HepG2 (cell line): ENCODE data around the gene KLF11. TPM values are rescaled to one million over a fixed set of nuclear protein-coding genes. Genes with fewer than 3 reads are reported as not detected.

Experiments
- CENPX ChIP-seq: sonication (generic); formaldehyde crosslinking; IDR thresholded peaks from 2 replicates; pipeline ENCODE4 v1.9.0; 2021; ENCODE audit warnings: mild to moderate bottlenecking, missing genetic modification reagents, moderate library complexity
- ELF1 ChIP-seq: sonication (generic); formaldehyde crosslinking; IDR thresholded peaks from 2 replicates; pipeline ENCODE4 v1.4.0; 2020; ENCODE audit warnings: missing genetic modification reagents
- FIP1L1 ChIP-seq: fragments of 200-400 bp; formaldehyde crosslinking; IDR thresholded peaks from 2 replicates; pipeline ENCODE4 v1.6.1; 2018; ENCODE audit warnings: low read depth, mild to moderate bottlenecking, low read length, moderate library complexity, borderline replicate concordance; ENCODE audit not compliant: insufficient read depth
- GATAD1 ChIP-seq: IDR thresholded peaks from 2 replicates; pipeline ENCODE4 v1.6.1; 2016; ENCODE audit warnings: missing genetic modification reagents, missing compliant biosample characterization
- GMEB1 ChIP-seq: sonication (generic); formaldehyde crosslinking; IDR thresholded peaks from 2 replicates; pipeline ENCODE4 v1.5.1; 2020; ENCODE audit warnings: missing genetic modification reagents, mild to moderate bottlenecking, borderline replicate concordance
- HDAC6 ChIP-seq: fragments of 200-600 bp; sonication (generic); IDR thresholded peaks from 2 replicates; pipeline ENCODE4 v1.7.0; 2017; ENCODE audit warnings: mild to moderate bottlenecking, antibody characterized with exemption, low read length, low read depth
- HMGXB4 ChIP-seq, 2 experiments: sonication (generic) in 1 of 2; formaldehyde crosslinking in 1 of 2; IDR thresholded peaks; 2 replicates each; pipeline versions ENCODE4 v1.4.0 to v1.6.1; 2018 to 2020; ENCODE audit warnings: missing genetic modification reagents in 2 of 2, borderline replicate concordance in 1 of 2, low read depth in 1 of 2, mild to moderate bottlenecking in 1 of 2, missing biosample characterization in 1 of 2
- JARID2 ChIP-seq: sonication (generic); formaldehyde crosslinking; IDR thresholded peaks from 2 replicates; pipeline ENCODE4 v1.8.1; 2023; ENCODE audit warnings: missing genetic modification reagents, inconsistent platforms; ENCODE audit not compliant: insufficient replicate concordance
- MAFG ChIP-seq: sonication (generic); formaldehyde crosslinking; IDR thresholded peaks from 2 replicates; pipeline ENCODE4 v1.5.1; 2020; ENCODE audit warnings: mild to moderate bottlenecking, missing genetic modification reagents
- PLSCR1 ChIP-seq: sonication (generic); formaldehyde crosslinking; IDR thresholded peaks from 2 replicates; pipeline ENCODE4 v1.5.0; 2020; ENCODE audit warnings: missing genetic modification reagents, mild to moderate bottlenecking, borderline replicate concordance
- TFDP2 ChIP-seq: sonication (generic); formaldehyde crosslinking; IDR thresholded peaks from 2 replicates; pipeline ENCODE4 v1.4.0; 2020; ENCODE audit warnings: missing genetic modification reagents
- U2AF2 ChIP-seq: fragments of 200-400 bp; formaldehyde crosslinking; IDR thresholded peaks from 2 replicates; pipeline ENCODE4 v1.6.1; 2017; ENCODE audit warnings: low read depth, mild to moderate bottlenecking, low read length
- ZBTB33 ChIP-seq: sonication (generic); formaldehyde crosslinking; IDR thresholded peaks from 2 replicates; pipeline ENCODE4 v1.4.0; 2020; ENCODE audit warnings: missing genetic modification reagents
- ZNF251 ChIP-seq: sonication (generic); formaldehyde crosslinking; IDR thresholded peaks from 2 replicates; pipeline ENCODE4 v1.9.0; 2021; ENCODE audit warnings: mild to moderate bottlenecking, missing genetic modification reagents
- ZNF280D ChIP-seq: sonication (generic); formaldehyde crosslinking; IDR thresholded peaks from 2 replicates; pipeline ENCODE4 v1.5.1; 2020; ENCODE audit warnings: mild to moderate bottlenecking, missing genetic modification reagents
- ZNF354B ChIP-seq: sonication (generic); formaldehyde crosslinking; IDR thresholded peaks from 2 replicates; pipeline ENCODE4 v1.8.0; 2022; ENCODE audit warnings: mild to moderate bottlenecking, missing genetic modification reagents
- ZNF775 ChIP-seq: sonication (generic); formaldehyde crosslinking; IDR thresholded peaks from 2 replicates; pipeline ENCODE4 v1.4.0; 2020; ENCODE audit warnings: missing genetic modification reagents, mild to moderate bottlenecking, moderate library complexity, borderline replicate concordance
- polyA plus RNA-seq, 8 experiments: library from polyadenylated mRNA; depleted of rRNA in 3 of 8; stranded (reverse) in 7 of 8; unstranded in 1 of 8; fragments of >200 nt; fragmentation: Illumina TruSeq in 4 of 8; extraction: Trizol in 4 of 8; gene quantifications; 2 replicates each; pipeline versions ENCODE4 v1.2.1 to v1.2.3, GENCODE V29; 2011 to 2016; ENCODE audit warnings: low read depth in 4 of 8, missing spikeins in 1 of 8, mixed read lengths in 1 of 8; ENCODE audit not compliant: insufficient read depth in 1 of 8
- total RNA-seq, 5 experiments: library from RNA; depleted of rRNA; stranded (reverse); fragments of >200 nt; fragmentation: Illumina TruSeq; extraction: Trizol; gene quantifications; 2 replicates each; pipeline ENCODE4 v1.2.3, GENCODE V29; 2016; ENCODE audit warnings: low read depth in 1 of 5

Gene KLF11
- total and polyA plus RNA-seq, 2 of the 13 experiments (the other 11 are each of a cell fraction or from before 2014, with no cell fraction given): 2.5 to 11.8 TPM

- peak; percentile 9; the same call in 1 of the 2 replicates for TF ChIP-seq ZBTB33
- peak; percentile 76; the same call in 1 of the 2 replicates for TF ChIP-seq ZNF251 (CRISPR knock-in tag)
- no peak for TF ChIP-seq U2AF2
- peak; percentile 93 for TF ChIP-seq PLSCR1 (CRISPR knock-in tag)
- TF ChIP-seq FIP1L1: no peak
- TF ChIP-seq ZNF354B (CRISPR knock-in tag): no peak
- peak; percentile 48; the same call in 1 of the 2 replicates for TF ChIP-seq GATAD1
- peak; percentile 43; the same call in 1 of the 2 replicates for TF ChIP-seq GMEB1 (CRISPR knock-in tag)
- TF ChIP-seq JARID2 (CRISPR knock-in tag): no peak
- TF ChIP-seq CENPX (CRISPR knock-in tag): no peak
- TF ChIP-seq ELF1: no peak
- peak in 1 of 2 experiments; percentile 78; a peak in 2 of 4 replicates for TF ChIP-seq HMGXB4 (CRISPR knock-in tag; IDR thresholded peaks at IDR 0.05; ENCODE audit: borderline replicate concordance in 1 of 2, low read depth in 1 of 2)
- TF ChIP-seq ZNF775 (CRISPR knock-in tag): 0 out of 2 replicates have a peak, but pooled peaks have one; percentile 71
- TF ChIP-seq MAFG (CRISPR knock-in tag): no peak
- no peak for TF ChIP-seq HDAC6
- TF ChIP-seq ZNF280D (CRISPR knock-in tag): 0 out of 2 replicates have a peak, but pooled peaks have one; percentile 59
- TF ChIP-seq TFDP2 (CRISPR knock-in tag): peak; percentile 94
Measured at GRCh38 chr2:10043256-10043905, at the start of gene KLF11 (continued).
